Measurements from ENCODE around the gene TIPIN.

Gene TIPIN

GRCh38 chr15:66387163-66388042, 30.9 kb upstream of the TIPIN start (continued):
- TF ChIP-seq SETDB1 (IDR thresholded peaks at IDR 0.05; ENCODE audit: insufficient read length, low read length) (no peak), ZNF623 (tag by site-specific recombination; IDR thresholded peaks at IDR 0.05) (no peak), ZBTB48 (tag by site-specific recombination; IDR thresholded peaks at IDR 0.05) (0 out of 2 replicates have a peak, but pooled peaks have one; percentile 20), GLI4 (tag by site-specific recombination; IDR thresholded peaks at IDR 0.05) (no peak), PRDM10 (tag by site-specific recombination; IDR thresholded peaks at IDR 0.05) (no peak; the same call in 1 of the 2 replicates), TSHZ1 (tag by site-specific recombination; IDR thresholded peaks at IDR 0.05; ENCODE audit: borderline replicate concordance) (no peak), ZNF792 (tag by site-specific recombination; IDR thresholded peaks at IDR 0.05) (0 out of 2 replicates have a peak, but pooled peaks have one; percentile 7), ZNF324 (tag by site-specific recombination; IDR thresholded peaks at IDR 0.05) (0 out of 2 replicates have a peak, but pooled peaks have one; percentile 25), ZNF639 (tag by site-specific recombination; IDR thresholded peaks at IDR 0.05) (no peak), ZNF18 (tag by site-specific recombination; IDR thresholded peaks at IDR 0.05) (no peak), KLF16 (tag by site-specific recombination; IDR thresholded peaks at IDR 0.05) (0 out of 2 replicates have a peak, but pooled peaks have one; percentile 23), ZNF341 (tag by site-specific recombination; IDR thresholded peaks at IDR 0.05; ENCODE audit: low read depth) (peak; percentile 62), TCF7L2 (IDR thresholded peaks at IDR 0.05; ENCODE audit: borderline replicate concordance, low read depth, low read length) (no peak), KLF8 (tag by site-specific recombination; IDR thresholded peaks at IDR 0.05) (no peak), PATZ1 (tag by site-specific recombination; IDR thresholded peaks at IDR 0.05) (peak; percentile 76), KLF10 (tag by site-specific recombination; IDR thresholded peaks at IDR 0.05) (peak; percentile 28; the same call in 1 of the 2 replicates), ZBTB17 (tag by site-specific recombination; IDR thresholded peaks at IDR 0.05) (peak; percentile 99)
